Hematopoietic multipotent progenitor cell treated with erythropoietin and hydrocortisone succinate and interleukin-3 and kit ligand, for 4 days (in vitro differentiated cells): ENCODE results near the gene SLC4A9.
"Not testable (repeated sequence)": the region's sequence is repeated elsewhere in the genome, so short reads cannot be mapped to it uniquely, and the experiment has no call there.

ENCODE experiments used
- DNase-seq: peaks from one replicate; pipeline ENCODE4 v3.0.0-alpha.2; 2015

Gene SLC4A9

DNA sequence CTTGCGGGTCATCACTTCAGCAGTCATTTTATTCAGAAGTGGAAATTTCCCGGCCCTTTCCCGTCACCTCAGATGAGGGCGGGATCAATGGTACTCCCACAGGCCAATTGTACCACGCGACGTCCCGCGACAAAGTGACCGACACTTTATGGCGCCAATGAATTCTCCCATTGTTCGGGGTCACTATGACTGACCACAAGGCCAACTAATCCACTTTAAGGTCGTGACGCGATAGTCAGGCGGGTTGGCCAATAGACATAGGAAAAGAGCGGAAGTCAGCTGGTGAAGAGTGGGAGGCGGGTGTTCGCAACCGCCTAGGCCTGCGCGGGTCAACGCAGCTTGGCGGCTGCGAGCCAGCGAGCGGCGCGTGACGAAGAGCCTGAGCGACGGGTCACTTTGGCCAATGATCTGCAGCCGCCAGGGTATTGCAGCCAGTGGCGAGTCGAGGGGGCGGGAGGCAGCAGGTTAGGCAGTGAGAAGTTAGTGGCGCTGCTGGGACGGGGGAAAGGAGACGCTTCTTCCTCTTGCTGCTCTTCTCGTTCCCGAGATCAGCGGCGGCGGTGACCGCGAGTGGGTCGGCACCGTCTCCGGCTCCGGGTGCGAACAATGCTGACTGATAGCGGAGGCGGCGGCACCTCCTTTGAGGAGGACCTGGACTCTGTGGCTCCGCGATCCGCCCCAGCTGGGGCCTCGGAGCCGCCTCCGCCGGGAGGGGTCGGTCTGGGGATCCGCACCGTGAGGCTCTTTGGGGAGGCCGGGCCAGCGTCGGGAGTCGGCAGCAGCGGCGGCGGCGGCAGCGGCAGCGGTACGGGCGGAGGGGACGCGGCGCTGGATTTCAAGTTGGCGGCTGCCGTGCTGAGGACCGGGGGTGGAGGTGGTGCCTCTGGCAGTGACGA, 41.6 kb downstream of the SLC4A9 start, which contains the start of gene ANKHD1:
Gene ANKHD1 (plus strand): TSS at position 472 of the 896 bp plus-strand sequence. CDS start 135 bp downstream, at position 607.
- peak; percentile 100 for DNase-seq

GRCh38 chr5:140402258-140403074, 42.5 kb downstream of the SLC4A9 start:
- peak; percentile 83 for DNase-seq

- DNase-seq = no peak
Observed at GRCh38 chr5:140403613-140404012, 43.6 kb downstream of the SLC4A9 start.

DNA sequence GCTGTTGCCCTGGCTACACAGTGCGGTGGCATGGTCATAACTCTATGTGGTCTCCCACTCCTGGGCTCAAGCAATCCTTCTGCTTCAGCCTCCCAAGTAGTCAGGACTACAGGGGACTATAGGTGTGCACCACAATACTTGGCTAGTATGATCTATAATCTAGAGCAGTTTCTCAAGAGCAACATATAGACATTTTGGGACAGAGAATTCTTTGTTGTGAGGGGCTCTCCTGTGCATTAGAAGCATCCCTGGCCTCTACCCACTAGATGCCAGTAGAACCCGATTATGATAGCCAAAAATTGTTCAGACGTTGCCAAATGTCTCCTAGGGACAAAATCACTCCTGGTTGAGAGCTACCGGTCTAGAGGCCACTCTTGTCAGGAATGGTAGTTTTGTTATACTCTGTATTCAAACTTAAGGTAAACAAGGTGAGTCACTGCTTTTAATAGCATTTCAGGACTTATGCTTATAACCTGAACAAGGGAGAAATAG, 48.8 kb downstream of the SLC4A9 start:
- DNase-seq = no peak

GRCh38 chr5:140413230-140413629, 53.2 kb downstream of the SLC4A9 start:
- DNase-seq = no peak

GRCh38 chr5:140417235-140417634, 57.2 kb downstream of the SLC4A9 start:
- DNase-seq = no peak

GRCh38 chr5:140418862-140419520, 59.0 kb downstream of the SLC4A9 start:
- no peak for DNase-seq

- DNase-seq = peak; percentile 44
Observed at GRCh38 chr5:140420226-140420570, 60.2 kb downstream of the SLC4A9 start.

DNA sequence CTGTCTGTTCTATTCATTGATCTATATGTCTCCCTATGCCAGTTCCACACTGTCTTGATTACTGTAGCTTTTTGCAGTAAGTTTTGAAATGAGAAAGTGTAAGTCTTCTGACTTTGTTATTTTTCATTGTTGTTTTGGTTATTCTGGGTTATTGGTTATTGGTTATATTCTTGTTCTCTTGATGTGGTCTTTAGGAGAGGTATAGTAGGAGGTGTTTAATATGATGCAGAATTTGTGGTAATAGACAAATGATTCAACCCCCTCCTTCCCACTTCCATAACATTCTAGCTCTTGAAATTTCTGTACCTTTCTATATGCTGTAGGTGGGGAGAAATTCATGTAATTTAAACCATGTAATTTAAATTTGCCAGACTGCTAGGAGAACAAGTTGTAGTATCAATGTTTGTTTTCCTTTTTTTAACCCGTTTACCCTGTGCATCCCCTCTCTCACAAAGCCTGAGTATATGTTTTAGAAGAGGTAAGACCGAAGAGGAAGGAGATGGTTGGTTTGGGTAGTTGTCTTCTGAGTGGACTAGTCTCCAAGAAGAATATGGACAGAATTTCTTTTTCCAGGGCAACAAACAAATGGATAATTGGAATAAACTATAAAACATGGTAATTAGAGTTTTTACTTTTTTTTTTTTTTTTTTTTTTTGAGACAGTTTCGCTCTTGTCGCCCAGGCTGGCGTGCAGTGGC, 60.8 kb downstream of the SLC4A9 start:
- peak; percentile 52 for DNase-seq

DNA sequence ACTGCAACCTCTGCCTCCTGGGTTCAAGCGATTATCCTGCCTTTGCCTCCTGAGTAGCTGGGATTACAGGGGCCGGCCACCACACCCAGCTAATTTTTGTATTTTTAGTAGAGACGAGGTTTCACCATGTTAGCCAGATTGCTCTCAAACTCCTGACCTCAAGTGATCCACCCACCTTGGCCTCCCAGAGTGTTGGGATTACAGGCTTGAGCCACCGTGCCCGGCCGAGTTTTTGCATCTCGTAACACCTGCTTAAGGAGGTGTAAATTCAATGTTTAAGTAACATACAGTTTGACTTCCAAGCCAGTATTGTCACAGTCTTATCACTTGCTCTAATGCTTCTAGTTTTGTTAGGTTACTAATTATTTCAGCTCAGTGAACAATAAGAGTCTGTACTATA, 61.4 kb downstream of the SLC4A9 start:
- DNase-seq = not testable (repeated sequence)

GRCh38 chr5:140423609-140424008, 63.6 kb downstream of the SLC4A9 start:
- DNase-seq = no peak

GRCh38 chr5:140424135-140424534, 64.1 kb downstream of the SLC4A9 start:
- DNase-seq = no peak
